AG09309 (cell line): ENCODE results near the gene LPAR3.

ENCODE experiments used
- DNase-seq: peaks from one replicate; pipeline ENCODE4 v3.0.0-alpha.2; 2010; ENCODE audit warnings: low read depth
- H3K4me3 ChIP-seq: 2 replicates; pipeline ENCODE4 v1.5.1; 2011; ENCODE audit warnings: mild to moderate bottlenecking, low read depth, low read length, moderate library complexity; ENCODE audit not compliant: control insufficient read depth
- TF ChIP-seq, protein P1 (sequence below): IDR thresholded peaks from 2 replicates; pipeline ENCODE4 v1.5.1; 2011; ENCODE audit warnings: mild to moderate bottlenecking, low read depth, low read length, inconsistent platforms; ENCODE audit not compliant: insufficient read depth, control insufficient read depth; ENCODE audit errors: missing control alignments

Gene LPAR3

DNA sequence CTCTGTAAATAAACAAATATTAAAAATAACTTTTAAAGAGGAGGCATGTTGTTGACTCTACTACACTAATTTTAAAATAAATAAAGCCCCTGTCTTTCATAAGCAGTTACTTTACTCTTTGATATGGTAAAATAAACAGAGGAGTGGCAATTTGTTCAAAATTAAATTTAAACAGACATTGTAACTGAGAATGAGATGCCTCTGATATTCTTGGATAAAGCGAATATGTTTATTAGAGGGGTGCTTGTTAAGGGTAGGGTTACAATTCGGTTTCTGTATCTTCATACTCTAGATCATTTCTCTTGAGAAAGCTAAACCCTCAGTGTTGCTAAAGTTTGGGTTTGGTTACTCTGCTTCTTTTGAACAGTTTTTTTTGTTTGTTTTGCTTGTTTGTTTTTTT is 19.6 kb downstream of the LPAR3 start:
- no peak overlapping the region for H3K4me3 ChIP-seq
- no peak for DNase-seq
- TF ChIP-seq, protein P1, sequence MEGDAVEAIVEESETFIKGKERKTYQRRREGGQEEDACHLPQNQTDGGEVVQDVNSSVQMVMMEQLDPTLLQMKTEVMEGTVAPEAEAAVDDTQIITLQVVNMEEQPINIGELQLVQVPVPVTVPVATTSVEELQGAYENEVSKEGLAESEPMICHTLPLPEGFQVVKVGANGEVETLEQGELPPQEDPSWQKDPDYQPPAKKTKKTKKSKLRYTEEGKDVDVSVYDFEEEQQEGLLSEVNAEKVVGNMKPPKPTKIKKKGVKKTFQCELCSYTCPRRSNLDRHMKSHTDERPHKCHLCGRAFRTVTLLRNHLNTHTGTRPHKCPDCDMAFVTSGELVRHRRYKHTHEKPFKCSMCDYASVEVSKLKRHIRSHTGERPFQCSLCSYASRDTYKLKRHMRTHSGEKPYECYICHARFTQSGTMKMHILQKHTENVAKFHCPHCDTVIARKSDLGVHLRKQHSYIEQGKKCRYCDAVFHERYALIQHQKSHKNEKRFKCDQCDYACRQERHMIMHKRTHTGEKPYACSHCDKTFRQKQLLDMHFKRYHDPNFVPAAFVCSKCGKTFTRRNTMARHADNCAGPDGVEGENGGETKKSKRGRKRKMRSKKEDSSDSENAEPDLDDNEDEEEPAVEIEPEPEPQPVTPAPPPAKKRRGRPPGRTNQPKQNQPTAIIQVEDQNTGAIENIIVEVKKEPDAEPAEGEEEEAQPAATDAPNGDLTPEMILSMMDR: no peak

DNA sequence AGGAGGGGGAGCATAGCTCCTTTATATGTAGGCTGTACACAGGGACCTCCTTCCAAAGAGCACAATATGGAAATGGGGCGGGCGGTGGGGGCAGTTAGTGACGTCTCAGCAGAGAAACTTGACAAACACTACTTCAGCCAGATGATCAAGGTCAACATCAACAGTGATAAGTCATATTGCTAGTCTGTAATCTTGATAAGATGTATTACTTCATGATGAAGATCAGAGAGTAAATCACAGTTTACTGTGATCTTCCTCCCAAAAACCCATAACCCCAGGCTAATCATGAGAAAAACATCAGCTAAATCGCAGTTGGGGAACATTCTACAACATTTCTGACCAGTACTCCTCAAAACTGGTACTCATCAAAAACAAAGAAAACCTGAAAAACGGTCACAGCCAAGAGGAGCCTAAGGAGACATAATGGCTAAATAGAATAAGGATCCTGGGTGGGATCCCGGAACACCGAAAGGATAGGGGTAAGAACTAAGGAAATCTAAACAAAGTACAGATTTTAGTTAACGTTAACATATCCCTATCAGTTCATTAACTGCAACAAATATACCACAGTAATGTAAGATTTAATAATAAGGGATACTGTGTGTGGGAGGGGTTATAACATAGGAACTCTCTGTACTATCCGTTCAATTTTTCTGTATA is 20.2 kb downstream of the LPAR3 start:
- H3K4me3 ChIP-seq: no peak overlapping the region
- no peak for DNase-seq
- TF ChIP-seq, protein P1: no peak

DNA sequence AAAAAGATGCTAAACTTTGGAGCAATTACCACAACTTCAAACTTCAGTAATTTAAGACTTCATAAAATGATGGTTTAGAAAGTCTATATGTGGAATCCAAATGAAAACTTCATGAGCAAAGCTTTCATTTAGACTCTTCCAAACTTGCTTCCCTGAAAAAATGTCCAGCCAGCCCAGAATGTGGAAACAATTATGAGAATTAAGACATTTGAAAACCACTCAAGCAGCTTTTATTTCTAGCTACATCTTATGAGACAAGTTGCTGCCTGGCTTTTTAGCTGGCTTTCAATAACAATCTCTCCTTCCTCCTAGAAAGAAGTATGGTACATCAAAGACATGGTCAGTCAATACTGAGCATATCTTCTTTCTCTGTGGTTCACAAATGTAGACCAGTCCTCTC is 21.8 kb downstream of the LPAR3 start:
- TF ChIP-seq, protein P1: no peak
- no peak overlapping the region for H3K4me3 ChIP-seq
- peak; percentile 25 for DNase-seq

DNA sequence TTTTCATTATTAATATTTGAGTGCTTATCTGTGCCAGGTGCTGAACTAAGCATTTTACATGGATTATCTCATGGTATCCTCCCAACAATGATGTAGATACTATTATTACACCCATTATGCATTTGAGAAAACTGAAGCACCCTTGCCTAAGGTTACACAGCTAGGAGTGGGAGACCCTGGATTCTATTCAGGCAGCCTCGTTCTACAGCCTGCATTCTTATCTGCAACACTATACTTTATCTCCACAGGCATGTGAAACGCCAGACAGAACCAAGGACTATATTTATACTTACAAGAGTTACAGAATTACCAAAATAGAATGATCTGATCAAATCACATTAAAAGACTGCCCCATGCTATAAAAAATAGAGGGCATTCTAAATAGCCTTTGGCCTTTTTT is 22.4 kb downstream of the LPAR3 start:
- DNase-seq: no peak
- H3K4me3 ChIP-seq: no peak overlapping the region
- TF ChIP-seq, protein P1: no peak

DNA sequence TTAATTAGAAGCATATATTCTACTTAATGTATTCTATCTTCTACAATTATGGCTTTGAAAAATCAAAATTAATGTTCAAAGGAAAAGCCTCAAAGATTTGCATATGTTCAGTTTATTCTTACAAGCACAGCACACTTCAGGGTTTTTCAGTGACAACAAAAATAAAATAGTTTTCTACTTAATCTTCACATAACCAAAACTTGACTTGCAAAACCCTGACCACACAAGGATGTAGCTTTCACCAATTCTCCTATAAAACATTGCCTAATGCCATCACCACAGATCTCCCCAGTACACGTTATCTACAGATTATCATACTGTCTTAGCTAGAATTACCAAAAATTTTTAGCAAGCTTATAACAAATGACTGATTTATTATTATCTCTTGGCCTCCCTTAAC is 23.3 kb downstream of the LPAR3 start:
- no peak overlapping the region for H3K4me3 ChIP-seq
- TF ChIP-seq, protein P1: no peak
- peak; percentile 74 for DNase-seq

DNA sequence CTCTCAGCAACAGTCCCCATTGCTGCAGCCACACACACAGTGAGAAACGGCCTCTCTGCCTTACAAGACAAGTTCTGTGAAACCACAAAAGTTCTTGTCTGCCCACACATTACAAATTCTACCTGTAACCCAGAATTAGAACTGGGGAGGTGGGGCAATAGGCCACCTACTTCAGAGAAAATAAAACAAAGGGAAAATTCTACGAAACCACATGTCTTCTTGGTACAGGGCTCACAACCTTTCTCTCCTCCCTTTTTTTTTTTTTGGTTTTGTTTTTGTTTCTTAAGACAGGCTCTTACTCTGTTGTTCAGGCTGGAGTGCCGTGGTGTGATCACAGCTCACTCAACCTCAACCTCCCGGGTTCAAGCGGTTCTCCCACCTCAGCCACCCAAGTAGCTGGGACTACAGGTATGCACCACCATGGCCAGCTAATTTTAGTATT is 30.2 kb downstream of the LPAR3 start:
- DNase-seq: no peak
- no peak overlapping the region for H3K4me3 ChIP-seq
- TF ChIP-seq, protein P1: no peak
